Stimulated activated naive CD4-positive, alpha-beta T cell (primary cell): ENCODE data around the gene RPL18A.

Experiments used
- DNase-seq, 6 experiments: peaks; one replicate each; lab custom pipeline; 2025; lab: John Stamatoyannopoulos, UW

RPL18A gene

DNA sequence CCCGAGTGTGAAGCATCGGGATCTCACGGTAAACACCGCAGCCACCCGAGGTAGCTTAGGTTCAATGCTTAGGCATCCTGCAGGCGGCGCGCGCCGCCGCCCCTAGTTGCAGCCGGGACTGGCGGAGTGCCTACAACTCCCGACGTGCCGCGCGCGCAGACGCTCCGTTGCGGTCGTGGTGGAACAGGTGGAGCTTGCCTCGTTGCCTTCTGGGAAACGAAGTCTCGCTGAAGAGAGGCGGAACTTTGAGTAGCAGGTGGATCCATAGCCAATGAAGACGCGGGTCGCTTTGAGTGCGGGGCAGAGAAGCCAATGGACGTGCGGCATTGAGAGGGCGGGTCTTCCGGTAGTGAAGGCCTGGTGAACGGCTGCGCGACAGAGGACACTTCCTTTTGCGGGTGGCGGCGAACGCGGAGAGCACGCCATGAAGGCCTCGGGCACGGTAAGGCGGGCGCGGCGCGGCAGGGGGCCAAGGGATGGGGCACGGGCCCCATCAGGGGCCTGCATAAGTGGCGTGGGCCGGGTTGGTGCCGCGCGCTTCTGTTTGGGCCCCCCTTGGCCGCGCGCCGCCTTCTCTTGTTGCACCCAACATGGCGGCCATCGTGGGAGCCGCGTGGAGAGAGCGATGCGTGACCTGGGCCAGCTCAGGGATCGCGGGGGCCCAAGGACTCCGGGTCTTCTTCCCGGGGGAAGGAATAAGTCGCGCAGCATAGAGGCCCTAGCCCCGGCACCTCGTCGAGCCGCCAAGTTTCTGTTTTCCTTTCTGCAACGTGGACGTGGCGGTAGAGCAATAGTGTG, at the start of gene RPL18A:
Gene RPL18A (plus strand): TSS at position 378 of the 798 bp plus-strand sequence. CDS start 47 bp downstream, at position 425.
- peak; percentile 93 to 99 (median 99) for DNase-seq

DNA sequence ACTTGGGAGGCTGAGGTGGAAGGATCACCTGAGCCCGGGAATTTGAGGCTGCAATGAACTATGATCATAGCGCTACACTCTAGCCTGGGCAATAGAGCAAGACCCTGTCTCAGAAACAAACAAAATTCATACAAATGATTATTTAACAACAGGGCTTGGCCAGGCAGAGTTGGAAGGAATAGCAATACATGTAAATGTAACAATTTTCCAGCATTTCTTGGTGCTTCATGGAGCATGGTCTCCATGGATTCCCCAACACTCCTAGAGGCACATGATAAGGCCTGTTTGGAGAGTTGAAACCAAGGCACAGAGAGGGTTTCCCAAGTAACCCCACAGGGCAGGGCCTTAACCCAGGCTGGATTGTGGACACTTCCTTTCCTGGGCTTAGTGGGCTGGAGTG, 48.6 kb upstream of the RPL18A start:
- DNase-seq, result no peak

DNA sequence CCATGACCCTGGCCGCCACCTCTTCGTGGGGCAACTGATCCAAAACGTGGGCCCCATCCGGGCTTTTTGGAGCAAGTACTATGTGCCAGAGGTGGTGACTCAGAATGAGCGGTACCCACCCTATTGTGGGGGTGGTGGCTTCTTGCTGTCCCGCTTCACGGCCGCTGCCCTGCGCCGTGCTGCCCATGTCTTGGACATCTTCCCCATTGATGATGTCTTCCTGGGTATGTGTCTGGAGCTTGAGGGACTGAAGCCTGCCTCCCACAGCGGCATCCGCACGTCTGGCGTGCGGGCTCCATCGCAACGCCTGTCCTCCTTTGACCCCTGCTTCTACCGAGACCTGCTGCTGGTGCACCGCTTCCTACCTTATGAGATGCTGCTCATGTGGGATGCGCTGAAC, 48.0 kb upstream of the RPL18A start:
- DNase-seq, result no peak

DNA sequence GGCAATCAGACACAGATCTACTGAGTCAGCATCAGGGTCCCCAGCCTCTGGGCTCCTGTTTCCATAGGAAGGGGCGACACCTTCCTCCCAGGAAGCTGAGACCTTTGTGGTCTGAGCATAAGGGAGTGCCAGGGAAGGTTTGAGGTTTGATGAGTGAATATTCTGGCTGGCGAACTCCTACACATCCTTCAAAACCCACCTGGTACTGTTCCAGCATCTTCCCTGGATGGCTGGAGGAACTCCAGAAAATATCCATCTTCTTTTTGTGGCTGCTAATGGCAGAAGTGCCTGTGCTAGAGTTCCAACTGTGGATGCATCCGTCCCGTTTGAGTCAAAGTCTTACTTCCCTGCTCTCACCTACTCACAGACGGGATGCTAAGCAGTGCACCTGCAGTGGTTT, 47.6 kb upstream of the RPL18A start:
- no peak for DNase-seq

DNA sequence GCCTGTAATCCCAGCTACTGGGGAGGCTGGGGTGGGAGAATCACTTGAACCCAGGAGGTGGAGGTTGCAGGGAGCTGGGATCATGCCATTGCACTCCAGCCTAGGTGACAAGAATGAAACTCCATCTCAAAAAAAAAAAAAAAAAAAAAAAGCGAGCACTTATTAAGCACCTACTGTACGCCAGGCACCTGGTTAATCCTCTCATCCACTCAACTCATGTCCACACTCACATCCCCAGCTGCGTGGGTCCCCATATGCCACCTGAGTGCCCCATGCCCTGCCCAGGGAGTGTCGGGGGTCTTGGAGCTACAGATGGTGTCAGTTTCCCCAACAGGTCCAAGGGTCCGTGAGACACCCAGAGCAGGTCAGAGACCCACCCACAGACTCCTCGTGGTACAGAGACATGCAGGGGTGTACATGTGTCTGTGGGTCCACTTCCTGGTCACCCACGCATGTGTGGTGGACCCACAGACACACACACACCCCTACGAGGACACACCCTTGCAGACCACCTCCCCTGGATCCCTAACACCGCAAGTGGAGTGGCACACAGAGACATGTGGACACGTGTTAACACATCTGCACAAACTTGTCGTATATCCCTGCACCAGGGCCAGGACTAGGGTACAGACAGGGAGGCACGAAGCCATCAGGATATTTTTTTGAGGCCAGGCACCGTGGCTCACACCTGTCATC, 41.9 kb upstream of the RPL18A start:
- no peak for DNase-seq

DNA sequence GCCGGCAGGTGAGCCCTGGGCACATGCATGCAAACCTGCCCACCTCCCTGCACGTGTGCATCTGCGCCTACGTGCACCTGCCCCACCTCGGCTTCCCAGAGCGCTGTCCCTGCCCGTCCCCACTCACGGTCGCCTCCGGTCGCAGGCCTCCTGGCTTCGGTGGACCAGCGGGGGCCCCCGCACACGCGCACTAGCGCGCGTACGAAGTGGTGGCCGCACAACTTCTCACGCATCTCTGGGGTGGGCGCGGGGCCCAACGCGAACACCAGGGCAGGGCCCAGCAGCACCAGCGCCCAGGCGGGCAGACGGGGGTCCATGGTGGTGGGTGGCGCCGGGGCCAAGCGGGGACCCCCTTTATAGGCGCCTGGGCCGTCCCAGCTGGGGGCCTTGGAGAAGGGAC, 38.5 kb upstream of the RPL18A start, which contains the start of gene INSL3:
Gene INSL3 (minus strand): TSS at position 330 of the 400 bp plus-strand sequence. CDS start 13 bp downstream, at position 317.
- no peak for DNase-seq

DNA sequence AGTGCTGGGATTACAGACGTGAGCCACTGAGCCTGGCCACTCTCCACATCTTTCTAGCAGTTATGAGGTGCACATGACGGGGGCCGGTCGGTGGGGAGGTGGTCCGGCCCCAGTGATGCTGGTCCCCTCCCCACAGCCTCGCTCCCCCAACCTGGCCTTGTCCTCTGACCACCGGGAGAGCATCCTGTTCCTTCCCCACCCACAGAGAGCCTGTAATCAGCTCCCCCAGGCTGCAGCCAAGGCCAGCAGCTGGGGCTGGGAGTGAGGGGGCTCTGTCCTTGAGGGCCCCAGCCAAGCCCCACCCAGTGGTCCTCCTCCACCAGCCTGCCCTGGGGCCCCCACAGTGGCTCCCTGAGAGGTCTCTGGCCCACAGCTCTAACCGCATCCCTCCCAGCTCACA, 35.4 kb upstream of the RPL18A start:
- no peak for DNase-seq

DNA sequence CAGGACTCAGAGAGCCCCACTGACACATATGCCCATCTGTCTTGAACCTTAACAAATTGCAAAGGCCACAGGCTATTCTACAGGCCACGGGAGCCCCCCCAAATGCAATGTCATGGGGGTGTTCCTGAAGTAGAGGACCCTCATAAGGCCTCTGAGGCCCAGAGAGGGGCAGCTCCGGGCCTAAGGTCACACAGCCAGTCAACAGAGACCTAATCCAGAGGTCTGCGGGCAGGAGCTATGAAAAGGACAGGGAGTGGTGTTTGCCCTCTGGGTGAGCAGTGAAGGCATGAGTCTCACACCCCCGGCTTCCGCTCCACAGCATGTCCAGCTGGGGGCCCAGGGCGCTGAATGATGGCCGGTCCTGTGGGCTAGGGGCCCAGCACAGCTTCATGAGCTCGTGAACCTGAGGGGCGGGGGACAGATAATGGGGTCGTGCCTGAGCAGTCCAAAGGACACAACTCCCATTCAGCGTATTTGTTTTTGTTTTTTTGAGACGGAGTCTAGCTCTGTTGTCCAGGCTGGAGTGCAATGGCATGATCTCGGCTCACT, 33.1 kb upstream of the RPL18A start:
- DNase-seq, result no peak

DNA sequence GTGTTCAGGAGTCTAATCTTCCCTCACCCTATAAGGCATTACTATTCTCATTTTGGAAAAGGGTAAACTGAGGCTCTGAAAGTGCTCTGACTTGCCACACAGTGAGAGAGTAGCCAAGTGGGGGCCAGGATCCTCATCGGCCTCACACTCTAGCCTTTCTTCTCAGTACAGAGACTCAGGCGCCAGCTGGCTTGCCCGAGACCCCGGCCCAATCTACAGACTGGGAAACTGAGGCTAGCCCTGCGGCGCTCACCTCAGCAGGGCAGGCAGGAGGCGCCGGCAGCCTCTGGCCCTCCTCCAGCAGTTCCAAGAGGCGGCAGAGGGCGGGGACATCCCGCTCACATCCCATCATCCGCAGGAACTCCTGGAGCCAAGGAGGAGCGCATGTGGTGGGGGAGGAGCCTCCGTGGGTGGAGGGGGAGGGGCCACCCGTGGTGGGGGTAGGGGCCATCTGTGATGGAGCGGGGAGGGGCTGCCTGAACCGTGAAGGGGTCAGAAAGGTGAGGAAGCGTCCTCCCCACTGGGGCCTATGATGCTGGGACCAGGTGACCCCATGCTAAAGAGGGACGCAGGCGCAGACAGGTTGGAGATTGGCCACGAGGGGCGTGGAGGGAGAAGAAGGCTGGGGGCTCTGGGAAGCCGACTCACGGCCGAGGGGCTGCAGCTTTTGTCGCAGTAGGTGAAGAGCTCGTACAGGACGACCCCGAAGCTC, 29.7 kb upstream of the RPL18A start:
- DNase-seq, result no peak

DNA sequence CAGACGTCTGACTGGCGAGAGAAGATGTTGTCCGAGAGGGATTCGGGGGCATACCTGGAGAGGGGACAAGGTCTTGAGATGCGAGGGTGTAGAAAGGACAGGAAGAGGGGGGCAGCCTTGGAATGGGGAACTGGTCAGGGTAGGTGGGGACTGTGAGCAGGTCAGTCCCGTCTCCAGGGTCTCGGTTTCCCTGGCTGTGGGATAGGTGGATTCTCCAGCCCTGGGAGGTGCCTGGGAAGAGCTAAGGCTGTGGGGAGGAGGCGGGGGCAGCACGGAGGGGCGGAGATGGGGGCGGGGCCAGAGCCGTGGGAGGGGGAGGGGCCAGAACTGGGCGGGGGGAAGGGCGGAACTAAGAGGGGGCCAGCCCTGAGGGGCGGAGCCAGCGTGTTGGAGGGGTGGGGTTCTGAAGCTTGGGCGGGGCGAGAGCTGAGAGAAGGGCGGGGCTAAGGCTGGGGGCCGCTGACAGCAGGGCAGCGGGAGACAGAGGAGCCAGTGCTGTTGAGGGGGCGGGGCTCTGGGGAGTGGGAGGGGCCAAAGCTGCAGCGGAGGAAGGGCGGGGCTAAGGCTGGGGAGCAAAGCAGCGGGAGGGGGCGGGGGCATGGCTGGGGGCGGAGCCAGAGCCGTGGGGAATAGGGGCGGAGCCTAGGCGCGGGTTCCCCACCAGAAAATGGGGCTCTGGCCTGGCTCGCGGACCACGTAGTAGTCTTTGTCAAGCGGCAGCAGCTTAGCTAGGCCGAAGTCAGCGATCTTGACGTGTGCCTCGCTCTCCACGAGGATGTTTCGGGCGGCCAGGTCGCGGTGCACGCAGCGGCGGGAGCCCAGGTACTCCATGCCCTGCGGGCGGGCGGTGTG, 28.9 kb upstream of the RPL18A start:
- peak; percentile 17 to 70 (median 40) for DNase-seq

DNA sequence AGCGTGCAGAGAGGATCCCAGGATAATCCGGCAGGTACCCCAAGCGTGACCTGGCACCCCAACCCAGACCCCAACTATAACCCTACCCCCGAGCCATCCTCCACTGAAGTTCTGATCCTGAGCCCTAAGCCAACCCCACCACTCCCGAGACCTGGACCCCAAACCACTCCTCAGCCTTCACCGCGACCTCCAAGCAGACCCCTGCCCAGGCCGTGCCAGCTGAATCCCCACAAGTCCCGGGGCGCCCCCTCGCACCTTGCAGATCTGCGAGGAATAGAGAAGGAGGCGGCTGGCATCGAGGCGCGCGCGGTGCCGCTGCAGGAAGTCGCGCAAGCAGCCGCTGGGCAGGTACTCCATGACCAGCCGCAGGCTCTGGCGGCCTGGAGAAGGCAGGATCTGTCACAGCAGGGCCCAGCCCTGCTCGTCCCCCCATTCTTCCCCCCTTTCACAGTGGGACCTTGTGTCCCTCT, 28.3 kb upstream of the RPL18A start:
- no peak for DNase-seq

DNA sequence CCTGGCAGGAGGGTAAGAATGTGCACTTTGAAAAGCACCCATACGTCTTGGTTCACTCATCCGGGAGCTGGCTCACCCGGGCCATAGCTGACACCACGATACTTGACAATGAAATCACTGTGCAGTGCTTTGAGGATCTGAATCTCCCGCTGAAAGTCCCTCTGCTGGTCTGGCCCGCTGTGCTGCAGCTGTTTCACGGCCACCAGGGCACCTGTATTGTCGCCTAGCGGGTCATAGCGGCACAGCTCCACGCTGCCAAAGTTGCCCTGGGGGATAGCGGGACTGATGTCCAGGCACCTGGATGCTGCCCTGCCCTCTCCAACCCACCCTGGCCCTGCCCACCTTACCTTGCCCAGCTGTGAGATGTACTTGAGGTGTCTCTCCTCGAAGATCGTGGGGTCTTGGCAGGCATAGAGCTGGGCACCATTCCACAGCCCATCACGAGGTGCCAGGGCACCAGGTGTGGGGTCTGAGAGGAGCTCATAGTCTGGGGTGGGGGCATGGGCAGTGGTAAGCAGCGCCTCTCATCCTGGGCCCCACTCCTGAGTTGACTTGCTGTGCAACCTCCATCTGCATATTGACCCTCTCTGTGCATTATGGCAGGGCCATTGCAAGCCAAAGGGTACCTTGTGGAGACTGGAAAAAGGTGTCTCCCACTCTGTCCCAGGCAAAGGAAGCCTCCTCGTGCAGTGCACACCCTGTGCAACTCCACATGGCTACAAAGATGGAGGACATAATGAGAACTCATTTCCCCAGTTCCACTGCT, 27.1 kb upstream of the RPL18A start:
- DNase-seq, result no peak

DNA sequence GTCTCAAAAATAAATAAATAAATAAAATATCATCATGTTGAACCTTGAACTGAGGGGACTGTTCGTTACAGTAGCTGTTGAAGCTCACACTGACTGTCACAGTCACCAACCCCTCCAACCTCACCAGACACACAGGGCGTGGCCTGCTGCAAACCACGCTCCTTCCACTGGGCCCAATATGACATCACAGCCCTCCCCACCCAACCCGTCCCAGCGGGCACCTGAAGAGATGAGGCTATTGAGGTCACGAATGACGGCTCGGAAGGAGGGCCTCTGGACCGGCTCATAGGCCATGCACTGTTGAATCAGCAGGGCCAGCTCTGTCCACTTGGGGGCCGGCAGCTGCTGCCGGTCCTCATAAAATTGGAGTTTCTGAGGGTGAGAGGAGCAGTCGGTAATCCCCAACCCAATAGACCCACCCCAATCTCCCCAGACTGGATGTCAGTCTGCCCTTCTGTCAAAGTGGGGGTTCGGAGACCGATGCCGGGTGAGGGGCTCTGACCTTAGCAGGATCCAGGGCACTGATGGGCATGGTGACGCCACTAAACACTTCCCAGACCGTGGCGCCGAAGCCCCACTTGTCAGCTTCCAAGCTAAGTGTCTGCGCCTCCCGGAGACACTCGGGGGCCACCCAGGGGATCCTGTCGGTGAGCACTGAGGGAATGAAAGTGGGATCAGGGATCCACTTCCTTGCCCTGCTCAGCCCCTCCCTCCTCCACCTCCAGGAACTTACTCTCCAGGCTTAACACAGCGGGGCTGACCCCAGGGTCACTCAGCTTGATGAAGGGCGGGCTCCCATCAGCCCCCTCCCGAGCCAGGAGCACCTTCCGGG, 25.1 kb upstream of the RPL18A start:
- DNase-seq, result no peak

DNA sequence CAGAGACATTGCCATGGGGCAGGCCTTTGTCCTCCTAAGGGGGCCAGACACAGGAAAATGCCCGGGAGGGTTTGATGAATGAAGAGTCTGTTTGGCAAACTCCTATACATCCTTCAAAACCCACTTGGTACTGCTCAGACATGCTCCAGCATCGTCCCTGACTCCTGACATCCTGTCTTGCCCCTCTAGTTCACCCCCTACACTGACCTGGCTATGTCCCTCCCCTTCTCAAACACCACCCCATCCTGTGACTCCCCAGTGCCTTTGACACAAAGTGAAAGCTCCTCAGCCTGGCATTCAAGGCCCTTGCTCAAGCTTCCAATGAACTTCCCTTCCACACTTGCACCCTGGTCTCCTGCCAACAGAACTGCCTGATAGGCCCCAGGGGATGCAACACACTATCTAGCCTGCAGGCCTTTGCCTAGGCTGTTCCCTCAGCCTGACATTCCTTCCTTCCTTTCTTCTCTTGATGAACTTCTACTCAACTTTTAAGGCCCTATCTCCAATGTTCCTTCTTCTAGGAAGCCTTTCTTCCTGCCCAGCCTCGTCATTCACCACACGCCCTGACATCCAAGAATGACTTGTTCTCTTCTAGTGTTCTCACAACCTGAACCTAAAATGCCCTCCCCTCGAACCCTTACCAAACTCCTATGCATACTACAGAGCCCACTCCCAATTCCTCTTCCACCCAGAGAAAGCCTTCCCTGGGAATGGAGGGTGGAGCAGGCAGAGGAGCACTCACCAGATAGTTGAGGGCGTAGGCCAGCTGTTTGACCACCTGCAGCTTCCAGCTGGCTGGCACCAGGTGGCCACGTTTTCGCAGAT, 24.3 kb upstream of the RPL18A start:
- no peak for DNase-seq

DNA sequence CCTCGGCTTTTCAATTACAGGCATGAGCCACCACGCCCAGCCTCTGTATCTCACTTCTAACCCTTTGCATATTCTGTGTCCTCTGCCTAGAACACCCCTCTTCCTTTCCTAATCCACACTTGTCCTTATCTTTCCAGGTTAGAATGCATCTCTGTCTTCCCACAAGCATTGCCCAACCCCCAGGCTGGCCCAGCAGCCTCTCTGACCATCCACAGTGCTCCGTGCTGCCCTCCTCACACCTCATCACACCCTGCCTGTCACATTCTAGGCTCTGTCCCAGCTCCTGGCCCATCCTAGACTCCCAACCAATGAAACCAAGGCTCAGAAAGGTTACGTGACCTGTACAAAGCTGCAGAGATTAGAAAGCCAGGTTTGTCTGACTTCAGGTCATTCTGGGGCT, 23.2 kb upstream of the RPL18A start:
- no peak for DNase-seq

DNA sequence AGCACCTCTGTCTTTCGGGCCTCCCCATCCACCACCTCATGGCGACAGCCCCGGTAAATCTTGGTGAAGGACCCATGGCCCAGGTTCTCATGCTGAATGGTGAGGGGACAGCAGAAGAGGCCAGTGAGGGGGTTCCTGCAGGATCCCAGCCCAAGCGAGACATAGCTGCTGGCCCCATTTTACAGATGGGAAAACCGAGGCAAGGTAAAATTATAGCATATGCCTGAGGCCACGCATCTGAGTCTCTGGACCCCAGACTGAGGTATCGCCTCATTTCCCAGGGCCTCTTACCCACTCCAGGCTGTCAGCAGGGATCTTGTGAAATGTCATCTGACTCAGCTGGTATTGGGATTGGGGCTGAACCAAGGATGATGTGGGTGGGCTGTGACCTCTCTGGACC, 21.7 kb upstream of the RPL18A start:
- no peak for DNase-seq

DNA sequence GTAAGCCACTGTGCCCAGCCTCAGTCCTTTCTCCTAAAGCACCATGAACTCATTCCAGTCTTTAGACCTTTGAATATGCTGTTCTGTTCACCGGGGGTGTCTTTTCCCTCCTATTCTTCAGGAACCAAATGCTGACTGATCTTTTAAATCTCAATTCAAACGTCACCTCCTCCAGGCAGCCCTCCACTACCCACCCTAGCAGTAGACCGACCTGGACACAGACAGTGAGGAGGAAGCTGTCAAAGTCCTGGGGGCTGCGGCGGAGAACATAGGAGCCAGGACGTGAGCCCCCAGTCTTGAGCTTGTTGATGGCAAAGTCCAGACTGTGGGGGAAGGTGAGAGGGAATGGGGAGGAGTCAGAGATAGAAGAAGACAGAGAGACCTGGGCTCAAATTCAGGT, 19.7 kb upstream of the RPL18A start:
- no peak for DNase-seq

DNA sequence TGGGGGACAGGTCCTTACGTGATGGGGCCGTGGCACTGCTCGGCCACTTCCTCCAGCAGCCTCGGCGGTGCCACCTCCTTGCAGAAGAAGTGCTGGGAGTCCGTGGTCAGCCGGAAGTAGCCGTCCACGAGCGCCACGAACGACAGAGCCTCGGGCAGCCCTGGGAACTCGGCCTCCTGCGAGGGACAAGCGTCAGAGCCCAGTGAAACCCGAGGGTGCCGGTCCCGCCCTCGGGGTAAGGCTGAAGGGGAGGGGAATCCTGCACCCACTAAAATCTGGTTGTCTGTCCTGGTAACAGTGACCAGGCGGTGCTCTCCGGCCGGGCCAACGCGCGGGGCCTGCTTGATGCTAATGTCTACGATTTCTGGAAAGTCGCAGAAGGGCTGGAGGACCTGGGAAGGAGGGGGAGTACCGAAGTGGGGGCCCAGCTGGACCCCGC, 18.3 kb upstream of the RPL18A start:
- no peak for DNase-seq
